A673 (cell line): ENCODE data around the gene MOK. TPM values are rescaled to one million over a fixed set of nuclear protein-coding genes. Genes with fewer than 3 reads are reported as not detected.

Experiments
- BruUV-seq: library from RNA; stranded (reverse); fragments of 400-500 nt; replicated peaks from 2 replicates; lab custom pipeline; 2021; lab: Mats Ljungman, UMichigan
- CTCF ChIA-PET: fragments of 300-600 bp; sonication (Branson Sonifier 250); formaldehyde crosslinking; loops from one replicate; lab custom pipeline; 2022; ENCODE audit warnings: antibody characterized with exemption; lab: Charles Lee
- POLR2A ChIA-PET: fragments of 300-600 bp; sonication (Branson Sonifier 250); formaldehyde crosslinking; loops from one replicate; lab custom pipeline; 2022; ENCODE audit warnings: antibody characterized with exemption; ENCODE audit not compliant: low non-redundant PET; lab: Charles Lee
- DNase-seq: peaks from one replicate; pipeline ENCODE4 v3.0.0-alpha.2; 2015; ENCODE audit warnings: low spot score
- H3K27ac ChIP-seq: fragments of 200-600 bp; sonication (generic); 2 replicates; pipeline ENCODE4 v1.5.1; 2016; ENCODE audit warnings: mixed run types, low read depth, mild to moderate bottlenecking, mixed read lengths, antibody characterized with exemption, low read length; ENCODE audit not compliant: poor library complexity, severe bottlenecking
- H3K27me3 ChIP-seq: fragments of 200-600 bp; sonication (generic); replicated peaks from 2 replicates; pipeline ENCODE4 v1.6.1; 2017; ENCODE audit warnings: mixed run types, low read depth, mild to moderate bottlenecking, mixed read lengths, antibody characterized with exemption, low read length; ENCODE audit not compliant: insufficient read depth, poor library complexity
- H3K36me3 ChIP-seq: fragments of 200-600 bp; sonication (generic); 2 replicates; pipeline ENCODE4 v1.6.1; 2016; ENCODE audit warnings: mixed run types, mild to moderate bottlenecking, mixed read lengths, antibody characterized with exemption, low read length; ENCODE audit not compliant: insufficient read depth, poor library complexity, severe bottlenecking
- H3K4me1 ChIP-seq: fragments of 200-600 bp; sonication (generic); 2 replicates; pipeline ENCODE4 v1.6.1; 2017; ENCODE audit warnings: mixed run types, mild to moderate bottlenecking, mixed read lengths, antibody characterized with exemption, low read length; ENCODE audit not compliant: insufficient read depth, poor library complexity, severe bottlenecking
- H3K4me3 ChIP-seq: fragments of 200-600 bp; sonication (generic); 2 replicates; pipeline ENCODE4 v1.5.1; 2016; ENCODE audit warnings: low read depth, mixed run types, mild to moderate bottlenecking, mixed read lengths, low read length; ENCODE audit not compliant: poor library complexity, severe bottlenecking
- H3K9me3 ChIP-seq: fragments of 200-600 bp; sonication (generic); 2 replicates; pipeline ENCODE4 v1.6.1; 2016; ENCODE audit warnings: mixed run types, low read depth, mild to moderate bottlenecking, mixed read lengths, antibody characterized with exemption, low read length; ENCODE audit not compliant: poor library complexity, severe bottlenecking
- EZH2 ChIP-seq: fragments of 200-600 bp; sonication (generic); IDR thresholded peaks from 2 replicates; pipeline ENCODE4 v1.6.1; 2017; ENCODE audit warnings: borderline replicate concordance, low read depth, mild to moderate bottlenecking, mixed read lengths, antibody characterized with exemption, low read length; ENCODE audit not compliant: poor library complexity, severe bottlenecking
- intact Hi-C: fragments of 100-400 bp; cut with micrococcal nuclease; formaldehyde crosslinking; loops from one replicate; pipeline ENCODE4 v1.10.0; 2022; ENCODE audit not compliant: unreplicated experiment
- total RNA-seq: library from RNA; stranded (reverse); gene quantifications from 2 replicates; pipeline ENCODE4 v1.2.3, GENCODE V29; 2021
- TF ChIP-seq, protein P1 (sequence below): fragments of 300-800, 200-600 bp; sonication (generic); conservative IDR thresholded peaks from 2 replicates; pipeline ENCODE4 v1.5.1; 2017; ENCODE audit warnings: low read depth, mild to moderate bottlenecking, antibody characterized with exemption, low read length, moderate library complexity, mixed read lengths

The MOK gene
- total RNA-seq, 1 experiment from 2014 or later = 27.4 TPM

DNA sequence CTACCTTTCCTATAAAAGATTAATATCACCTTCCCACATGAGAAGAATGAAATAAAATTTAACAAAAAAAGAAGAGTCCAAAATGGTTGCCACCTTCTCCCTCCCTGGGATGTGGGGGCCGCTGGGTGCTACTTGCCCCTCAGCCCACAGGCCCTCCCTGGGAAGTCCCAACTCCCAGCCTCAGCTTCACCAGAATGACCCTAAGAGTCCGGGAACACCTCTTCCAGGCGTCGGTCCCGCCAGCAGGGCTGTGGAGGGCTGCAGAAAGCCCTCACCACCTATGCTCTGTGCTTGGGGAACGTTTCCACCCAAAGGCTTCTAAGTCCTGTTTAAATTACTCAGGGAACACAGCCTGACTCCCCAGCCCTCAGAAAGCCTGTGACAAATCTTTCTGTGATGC lies 71.9 kb downstream of the MOK start:
- no peak for DNase-seq
- H3K36me3 ChIP-seq = no peaks in the 10 kb centered on the region
- no peak overlapping the region for H3K27ac ChIP-seq
- H3K9me3 ChIP-seq = no peaks in the 10 kb centered on the region
- ChIA-PET CTCF (interaction anchor here (0.6 to 2.1 kb wide), 3 partner anchors 81 to 146 kb away, joined by 4 to 6 read pairs (median 4); no protein-coding TSS in a partner anchor), POLR2A (no interaction called here)
- BruUV-seq = no TSS peak
- H3K4me1 ChIP-seq = peaks cover 6% of the 10 kb centered on the region
- no peak overlapping the region for H3K4me3 ChIP-seq
- TF ChIP-seq, protein P1, sequence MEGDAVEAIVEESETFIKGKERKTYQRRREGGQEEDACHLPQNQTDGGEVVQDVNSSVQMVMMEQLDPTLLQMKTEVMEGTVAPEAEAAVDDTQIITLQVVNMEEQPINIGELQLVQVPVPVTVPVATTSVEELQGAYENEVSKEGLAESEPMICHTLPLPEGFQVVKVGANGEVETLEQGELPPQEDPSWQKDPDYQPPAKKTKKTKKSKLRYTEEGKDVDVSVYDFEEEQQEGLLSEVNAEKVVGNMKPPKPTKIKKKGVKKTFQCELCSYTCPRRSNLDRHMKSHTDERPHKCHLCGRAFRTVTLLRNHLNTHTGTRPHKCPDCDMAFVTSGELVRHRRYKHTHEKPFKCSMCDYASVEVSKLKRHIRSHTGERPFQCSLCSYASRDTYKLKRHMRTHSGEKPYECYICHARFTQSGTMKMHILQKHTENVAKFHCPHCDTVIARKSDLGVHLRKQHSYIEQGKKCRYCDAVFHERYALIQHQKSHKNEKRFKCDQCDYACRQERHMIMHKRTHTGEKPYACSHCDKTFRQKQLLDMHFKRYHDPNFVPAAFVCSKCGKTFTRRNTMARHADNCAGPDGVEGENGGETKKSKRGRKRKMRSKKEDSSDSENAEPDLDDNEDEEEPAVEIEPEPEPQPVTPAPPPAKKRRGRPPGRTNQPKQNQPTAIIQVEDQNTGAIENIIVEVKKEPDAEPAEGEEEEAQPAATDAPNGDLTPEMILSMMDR = no peak
- no peak for TF ChIP-seq EZH2
- intact Hi-C loops = no loop called here
- no peaks in the 10 kb centered on the region for H3K27me3 ChIP-seq

DNA sequence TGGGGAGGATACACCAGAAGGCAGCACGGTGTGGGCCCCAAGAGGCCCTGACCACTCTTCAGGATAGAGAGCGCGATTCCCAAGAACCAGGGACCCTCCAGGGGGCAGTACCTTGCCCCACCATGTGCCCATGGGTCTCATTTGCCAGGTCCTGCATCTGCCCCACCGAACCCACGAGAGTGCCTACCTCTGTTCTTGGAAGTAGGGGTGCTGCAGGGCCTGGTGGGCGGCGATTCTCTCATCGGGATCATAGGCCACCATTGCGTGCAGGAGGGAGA lies 72.7 kb downstream of the MOK start:
- no peak overlapping the region for H3K27ac ChIP-seq
- BruUV-seq = no TSS peak
- peaks cover 10% of the 10 kb centered on the region for H3K4me1 ChIP-seq
- H3K4me3 ChIP-seq = no peak overlapping the region
- TF ChIP-seq EZH2 = no peak
- TF ChIP-seq, protein P1 = no peak
- ChIA-PET POLR2A (no interaction called here), CTCF (interaction anchor here (0.6 to 2.1 kb wide), 2 partner anchors 82 to 145 kb away, joined by 4 to 6 read pairs; no protein-coding TSS in a partner anchor)
- no peaks in the 10 kb centered on the region for H3K36me3 ChIP-seq
- DNase-seq = no peak
- no peaks in the 10 kb centered on the region for H3K27me3 ChIP-seq
- no peaks in the 10 kb centered on the region for H3K9me3 ChIP-seq
- intact Hi-C loops = no loop called here

DNA sequence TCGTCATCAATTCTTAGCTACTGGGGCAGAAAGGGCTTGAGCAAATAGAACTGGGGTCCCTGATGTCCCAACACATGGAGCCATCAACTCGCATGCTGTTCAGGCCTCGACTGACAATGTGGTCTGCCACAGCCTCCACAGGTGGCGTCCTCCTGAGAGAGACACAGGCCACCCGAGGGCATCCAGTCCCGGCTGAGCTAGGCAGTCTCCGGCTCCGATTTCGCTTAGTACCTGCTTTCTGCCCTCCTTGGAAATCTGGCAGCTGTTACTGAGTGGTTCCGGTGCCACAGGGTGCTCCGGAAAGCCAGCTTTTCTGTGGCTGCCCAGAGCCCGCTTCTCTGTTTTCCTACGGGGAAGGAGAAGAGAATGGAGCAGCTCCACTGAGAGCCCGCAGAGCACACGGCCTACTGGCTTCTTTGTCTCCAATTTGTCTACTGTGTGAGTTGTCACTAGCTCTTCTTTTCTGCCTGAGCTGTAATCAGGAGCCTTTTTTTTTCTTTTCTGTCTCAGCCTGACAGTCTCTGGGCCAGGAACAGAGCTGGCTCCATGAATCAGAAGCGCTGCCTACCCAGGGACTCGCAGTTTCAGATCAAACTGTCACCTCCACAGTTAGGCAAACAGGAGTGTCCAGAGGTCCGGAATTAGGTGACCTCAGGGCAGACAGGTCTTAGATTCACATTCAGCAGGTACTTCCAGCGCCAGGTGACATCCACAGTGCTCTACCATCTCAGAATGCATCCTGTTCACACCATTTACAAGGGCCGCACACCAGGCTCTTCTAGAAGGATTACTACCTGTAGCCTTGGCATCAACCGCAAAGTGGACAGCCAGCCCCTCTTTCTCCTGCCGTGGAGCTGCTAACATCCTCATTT lies 73.3 kb downstream of the MOK start:
- TF ChIP-seq, protein P1 = no peak
- no peak for TF ChIP-seq EZH2
- H3K27ac ChIP-seq = no peak overlapping the region
- no TSS peak for BruUV-seq
- H3K4me3 ChIP-seq = no peak overlapping the region
- H3K27me3 ChIP-seq = no peaks in the 10 kb centered on the region
- H3K4me1 ChIP-seq = peaks cover 14% of the 10 kb centered on the region
- intact Hi-C loops = no loop called here
- no peak for DNase-seq
- POLR2A ChIA-PET = no interaction called here
- CTCF ChIA-PET = interaction anchor here (2.1 kb wide), 1 partner anchor 82 kb away, joined by 4 read pairs; no protein-coding TSS in a partner anchor
- no peaks in the 10 kb centered on the region for H3K9me3 ChIP-seq
- no peaks in the 10 kb centered on the region for H3K36me3 ChIP-seq
